ENCODE data around the gene XIRP1.
"Not testable (repeated sequence)": the region's sequence is repeated elsewhere in the genome, so short reads cannot be mapped to it uniquely, and the experiment has no call there.

The XIRP1 gene, protein sequence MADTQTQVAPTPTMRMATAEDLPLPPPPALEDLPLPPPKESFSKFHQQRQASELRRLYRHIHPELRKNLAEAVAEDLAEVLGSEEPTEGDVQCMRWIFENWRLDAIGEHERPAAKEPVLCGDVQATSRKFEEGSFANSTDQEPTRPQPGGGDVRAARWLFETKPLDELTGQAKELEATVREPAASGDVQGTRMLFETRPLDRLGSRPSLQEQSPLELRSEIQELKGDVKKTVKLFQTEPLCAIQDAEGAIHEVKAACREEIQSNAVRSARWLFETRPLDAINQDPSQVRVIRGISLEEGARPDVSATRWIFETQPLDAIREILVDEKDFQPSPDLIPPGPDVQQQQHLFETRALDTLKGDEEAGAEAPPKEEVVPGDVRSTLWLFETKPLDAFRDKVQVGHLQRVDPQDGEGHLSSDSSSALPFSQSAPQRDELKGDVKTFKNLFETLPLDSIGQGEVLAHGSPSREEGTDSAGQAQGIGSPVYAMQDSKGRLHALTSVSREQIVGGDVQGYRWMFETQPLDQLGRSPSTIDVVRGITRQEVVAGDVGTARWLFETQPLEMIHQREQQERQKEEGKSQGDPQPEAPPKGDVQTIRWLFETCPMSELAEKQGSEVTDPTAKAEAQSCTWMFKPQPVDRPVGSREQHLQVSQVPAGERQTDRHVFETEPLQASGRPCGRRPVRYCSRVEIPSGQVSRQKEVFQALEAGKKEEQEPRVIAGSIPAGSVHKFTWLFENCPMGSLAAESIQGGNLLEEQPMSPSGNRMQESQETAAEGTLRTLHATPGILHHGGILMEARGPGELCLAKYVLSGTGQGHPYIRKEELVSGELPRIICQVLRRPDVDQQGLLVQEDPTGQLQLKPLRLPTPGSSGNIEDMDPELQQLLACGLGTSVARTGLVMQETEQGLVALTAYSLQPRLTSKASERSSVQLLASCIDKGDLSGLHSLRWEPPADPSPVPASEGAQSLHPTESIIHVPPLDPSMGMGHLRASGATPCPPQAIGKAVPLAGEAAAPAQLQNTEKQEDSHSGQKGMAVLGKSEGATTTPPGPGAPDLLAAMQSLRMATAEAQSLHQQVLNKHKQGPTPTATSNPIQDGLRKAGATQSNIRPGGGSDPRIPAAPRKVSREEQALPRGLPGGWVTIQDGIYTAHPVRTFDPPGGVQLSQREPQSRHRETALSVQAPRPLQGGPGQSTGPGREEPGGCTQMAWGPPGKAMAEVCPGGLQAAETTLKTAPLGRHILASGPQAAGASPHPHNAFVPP (N-terminal part only)

DNA sequence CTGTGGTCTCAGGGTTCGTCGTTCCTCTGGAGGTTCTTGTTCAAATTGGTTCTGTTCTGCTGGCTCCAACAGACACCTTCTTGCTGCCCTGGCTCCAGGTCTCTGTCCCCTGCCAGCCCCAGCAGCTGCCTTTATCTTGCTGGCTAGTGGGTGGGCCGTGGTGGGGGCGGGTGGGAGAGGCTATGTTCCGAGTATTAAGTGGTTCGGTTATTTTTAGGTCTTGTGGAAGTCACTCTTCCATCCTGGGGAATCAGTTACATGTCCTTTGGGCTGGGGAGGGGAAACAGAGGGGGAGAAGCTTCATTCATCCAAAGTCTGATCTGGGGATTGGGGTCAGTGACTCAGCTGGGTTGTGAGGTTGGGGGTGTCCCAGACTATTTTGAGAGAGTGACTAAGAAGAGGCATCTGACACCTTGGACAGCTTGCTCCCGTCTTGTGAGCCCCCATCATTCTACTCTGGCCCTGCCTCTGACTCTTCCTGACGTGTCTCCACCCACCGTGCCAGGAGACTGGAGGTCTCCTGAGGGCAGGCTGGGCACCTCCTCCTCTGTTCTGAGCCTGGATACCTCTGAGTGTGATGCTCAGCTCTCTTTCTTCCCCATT is at the start of gene XIRP1:
XIRP1 (minus strand) TSS at position 106 of the 603 bp plus-strand sequence. CDS start 3,150 bp downstream, outside the sequence.
- DNase-seq, result no peak

- DNase-seq, result no peak
Measured at GRCh38 chr3:39241561-39241960, 49.2 kb upstream of the XIRP1 start.

DNA sequence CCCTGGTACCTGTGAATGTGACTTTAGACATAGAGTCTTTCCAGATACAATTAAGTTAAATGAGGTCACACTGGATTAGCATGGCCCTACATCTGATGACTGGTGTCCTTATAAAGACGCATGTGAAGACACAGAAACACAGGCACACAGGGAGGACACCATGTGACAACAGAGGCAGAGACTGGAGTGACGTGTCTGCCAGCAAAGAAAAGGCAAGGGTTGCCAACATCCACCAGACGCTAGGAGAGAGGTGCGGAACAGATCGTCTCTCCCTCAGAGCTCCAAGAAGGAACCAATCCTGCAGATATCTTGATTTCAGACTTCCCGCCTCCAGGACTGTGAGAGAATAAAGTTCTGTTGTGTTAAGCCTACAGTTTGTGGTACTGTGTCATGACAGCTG is 44.6 kb upstream of the XIRP1 start:
- DNase-seq, result no peak

DNA sequence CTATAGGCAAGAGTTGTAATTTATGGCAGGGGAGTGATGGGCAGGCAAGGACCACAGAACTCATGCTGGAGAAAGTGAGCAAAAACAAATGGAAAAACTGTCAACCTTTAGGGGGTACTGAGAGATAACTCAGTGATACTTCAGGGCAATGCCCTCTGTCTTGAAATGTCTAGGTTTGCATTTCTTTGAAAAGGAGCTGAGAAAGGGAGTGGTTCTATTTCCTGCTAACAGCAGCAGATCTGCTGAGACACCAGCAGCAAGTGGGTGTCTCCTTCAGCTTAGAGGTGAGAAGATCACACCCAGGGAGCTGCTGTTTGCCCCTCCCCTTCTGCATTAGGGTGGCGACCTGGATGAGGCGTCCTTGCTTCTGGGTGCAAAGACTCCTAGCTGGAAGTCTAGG is 42.3 kb upstream of the XIRP1 start:
- no peak for DNase-seq

- no peak for DNase-seq
Measured at GRCh38 chr3:39232859-39233258, 40.5 kb upstream of the XIRP1 start.

DNA sequence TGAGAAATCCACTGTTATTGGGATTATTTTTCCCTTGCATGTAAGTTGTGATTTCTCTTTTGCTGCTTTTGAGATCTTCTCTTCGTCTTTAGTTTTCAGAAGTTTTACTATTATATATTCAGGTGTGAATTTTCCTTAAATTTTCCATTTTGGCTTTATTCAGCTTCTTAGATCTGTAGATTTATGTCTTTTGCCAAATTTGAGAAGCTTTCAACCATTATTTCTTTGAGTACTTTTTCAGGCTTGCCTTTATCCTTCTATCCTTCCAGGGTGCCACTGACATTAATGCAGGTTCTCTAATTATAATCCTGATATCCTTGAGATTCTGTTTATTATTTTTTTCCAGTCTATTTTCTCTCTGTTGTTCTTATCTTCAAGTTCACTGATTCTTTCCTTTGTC is 38.1 kb upstream of the XIRP1 start:
- DNase-seq, result no peak

DNA sequence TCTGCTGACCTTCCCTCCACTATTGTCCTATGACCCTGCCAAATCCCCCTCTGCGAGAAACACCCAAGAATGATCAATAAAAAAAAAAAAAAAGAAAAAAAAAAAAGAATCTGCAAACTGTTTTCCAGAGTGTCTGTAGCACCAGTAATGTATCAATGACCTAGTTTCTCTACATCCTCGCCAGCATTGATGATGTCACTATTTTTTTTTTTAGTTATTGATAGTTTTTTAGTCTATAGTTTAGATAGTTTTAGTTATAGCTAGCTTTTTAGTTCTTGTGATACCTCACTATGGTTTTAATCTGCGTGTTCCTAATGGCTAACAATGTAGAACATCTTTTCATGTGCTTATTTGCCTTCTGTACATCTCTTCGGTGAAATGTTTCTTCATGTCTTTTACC is 36.1 kb upstream of the XIRP1 start:
- DNase-seq, result no peak

- not testable (repeated sequence) for DNase-seq
Measured at GRCh38 chr3:39227596-39227995, 35.2 kb upstream of the XIRP1 start.

- no peak for DNase-seq
Measured at GRCh38 chr3:39226106-39226741, 33.8 kb upstream of the XIRP1 start.

GRCh38 chr3:39224288-39224687 is 31.9 kb upstream of the XIRP1 start:
- DNase-seq, result no peak

- no peak for DNase-seq
Measured at GRCh38 chr3:39222939-39223338, 30.5 kb upstream of the XIRP1 start.

DNA sequence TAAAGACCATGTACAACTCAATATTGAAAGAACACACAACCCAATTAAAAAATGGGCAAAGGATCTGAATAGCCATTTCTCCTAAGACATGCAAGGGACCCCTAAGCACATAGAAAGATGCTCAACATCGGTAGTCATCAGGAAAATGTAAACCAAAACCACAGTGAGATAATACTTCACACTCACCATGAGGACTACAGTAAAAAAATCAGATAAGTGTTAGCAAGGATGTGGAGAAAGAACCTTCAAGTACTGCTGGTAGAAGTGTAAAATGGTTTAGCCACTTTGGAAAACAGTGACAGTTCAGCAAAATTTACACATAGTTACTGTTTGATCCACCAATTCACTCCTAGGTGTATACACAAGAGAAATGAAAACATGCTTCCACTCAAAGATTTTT is 30.1 kb upstream of the XIRP1 start:
- no peak for DNase-seq

- no peak for DNase-seq
Measured at GRCh38 chr3:39221141-39221530, 28.7 kb upstream of the XIRP1 start.

DNA sequence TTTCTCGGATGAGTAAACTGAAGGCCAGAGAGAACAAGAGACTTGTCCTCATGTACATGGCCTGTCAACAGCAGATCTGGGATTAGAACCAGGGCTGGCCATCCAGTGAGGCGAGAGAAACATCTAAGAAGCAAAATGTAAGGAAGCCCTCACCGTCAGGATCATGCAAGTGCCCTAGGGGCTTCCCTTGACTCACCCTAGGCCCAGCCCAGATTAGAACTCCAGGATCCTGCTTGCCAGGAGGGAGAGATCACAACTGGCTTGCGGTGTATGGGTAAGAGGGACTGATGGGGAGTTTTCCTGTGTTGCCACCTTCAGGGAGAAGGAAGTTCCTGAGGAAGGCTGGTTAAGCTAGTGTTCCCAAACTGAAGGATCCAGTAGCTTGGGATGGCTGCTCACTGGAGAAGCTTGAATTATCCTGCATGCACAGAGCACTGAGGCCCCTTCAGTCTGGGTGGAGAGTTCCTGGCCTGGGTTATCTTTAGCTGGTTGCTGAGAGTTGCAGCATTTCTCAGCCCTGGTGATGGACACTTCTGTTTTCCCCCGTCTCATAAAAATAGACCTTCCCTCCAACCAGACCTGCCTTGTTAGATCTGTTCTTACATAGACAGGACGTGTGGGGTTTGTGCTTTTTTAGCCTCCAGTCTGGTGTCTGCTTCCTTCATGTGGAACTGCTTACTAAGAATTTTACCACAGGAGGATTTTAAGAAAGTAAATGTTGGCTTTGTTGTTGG is 28.2 kb upstream of the XIRP1 start:
- no peak for DNase-seq

DNA sequence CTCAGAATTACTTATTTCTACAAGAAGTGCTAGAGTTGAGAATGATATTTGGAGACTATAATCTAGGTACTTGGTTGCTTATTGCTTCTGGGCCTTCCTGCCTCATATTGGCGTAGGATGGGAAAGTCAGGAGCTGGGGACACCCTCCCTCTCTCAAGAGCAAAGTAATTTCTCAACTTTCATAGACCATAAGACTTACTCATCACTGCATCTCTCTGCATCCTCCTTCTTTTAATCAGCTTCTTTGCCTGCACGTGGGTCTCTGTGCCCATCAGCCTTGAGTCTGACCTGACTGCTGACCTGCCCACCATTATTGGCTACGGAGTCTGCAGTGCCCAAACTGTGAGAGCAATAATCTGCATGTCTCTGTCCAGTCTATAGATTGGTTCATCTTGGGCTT is 27.3 kb upstream of the XIRP1 start:
- DNase-seq, result no peak

DNA sequence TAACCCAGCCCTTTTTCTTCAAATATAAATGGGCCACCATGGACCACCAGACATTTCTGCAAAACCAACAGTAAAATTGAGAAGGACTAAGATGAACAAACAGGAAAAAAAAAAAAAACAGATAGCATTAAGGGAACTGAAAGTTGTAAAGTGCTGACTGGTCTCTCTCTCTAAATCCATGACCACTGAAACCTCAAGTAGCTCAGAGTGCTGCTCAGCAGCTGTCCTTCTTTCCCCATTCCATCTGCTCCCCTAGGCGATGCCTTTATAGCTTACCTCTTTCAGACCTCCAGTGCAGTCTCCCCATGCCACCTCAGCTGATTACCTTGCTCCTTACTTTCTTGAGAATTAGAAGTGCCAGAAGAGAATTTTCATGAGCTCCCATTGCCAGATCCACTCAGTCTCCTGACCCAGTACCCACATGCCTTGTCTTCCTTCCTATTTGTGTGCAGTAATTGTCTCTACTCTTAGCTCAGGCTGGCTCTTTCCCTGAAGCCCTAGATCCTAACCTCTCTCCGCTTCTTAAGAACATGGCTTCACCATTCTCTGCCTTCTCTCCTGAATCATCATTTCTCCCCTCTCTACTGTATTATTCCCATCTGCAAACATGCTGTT is 23.9 kb upstream of the XIRP1 start:
- DNase-seq, result no peak

DNA sequence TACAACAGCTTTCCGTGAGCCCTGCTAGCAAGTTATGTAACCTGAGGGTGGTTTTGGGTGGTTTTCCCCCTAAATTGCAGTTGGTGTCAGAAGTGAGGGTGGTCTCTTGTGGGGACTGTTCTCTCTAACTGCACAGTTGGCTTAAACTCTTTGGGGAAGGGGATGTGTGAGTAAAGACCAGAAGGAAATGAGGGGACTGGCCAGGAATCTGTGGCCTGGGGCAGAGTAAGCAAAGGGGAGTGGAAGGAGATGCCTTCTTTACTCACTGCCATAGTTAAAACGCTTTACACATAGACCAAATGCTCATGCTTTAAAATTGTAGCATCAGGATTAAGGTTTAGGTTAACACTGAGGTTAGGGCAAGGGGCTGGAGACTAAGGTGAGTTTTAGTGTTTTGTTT is 21.2 kb upstream of the XIRP1 start:
- no peak for DNase-seq

GRCh38 chr3:39212665-39213064 is 20.3 kb upstream of the XIRP1 start:
- DNase-seq, result no peak

DNA sequence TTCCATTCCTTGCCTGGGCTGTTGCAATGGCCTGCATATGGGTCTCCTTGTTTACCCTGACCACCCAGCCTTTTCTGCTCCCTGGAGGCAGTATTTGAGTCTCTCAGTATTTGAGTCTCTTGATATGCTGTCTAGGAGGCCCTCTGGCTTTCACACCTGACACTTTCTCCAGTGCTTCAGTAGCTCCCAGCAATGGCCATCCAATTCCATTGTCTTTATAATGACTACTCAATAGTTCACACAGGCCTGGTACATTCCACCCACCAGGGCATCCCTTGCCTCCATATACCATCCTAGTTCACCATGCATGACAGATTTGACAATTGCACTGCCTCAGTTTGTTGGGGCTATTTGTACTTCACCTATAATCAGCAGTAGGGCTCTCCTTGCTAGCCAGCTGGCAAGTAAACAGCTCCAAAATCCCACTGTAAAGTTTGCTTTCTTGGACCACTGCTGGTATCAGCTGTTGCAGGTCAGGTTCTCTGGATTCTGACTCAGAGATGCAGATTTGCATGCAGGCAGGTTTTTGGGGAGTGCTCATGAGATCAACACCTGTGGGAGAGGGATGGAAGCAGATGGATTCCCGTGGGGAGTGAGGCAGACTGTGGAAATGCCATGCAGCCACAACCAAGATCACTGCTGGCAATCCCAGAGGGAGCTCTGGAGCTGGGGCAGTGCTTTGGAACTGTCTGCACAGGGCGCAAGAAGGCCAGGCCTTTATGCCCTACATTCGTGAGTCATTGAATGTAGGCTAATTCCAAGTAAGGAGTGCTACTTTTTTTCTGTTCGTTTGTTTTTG is 19.1 kb upstream of the XIRP1 start:
- DNase-seq, result no peak

DNA sequence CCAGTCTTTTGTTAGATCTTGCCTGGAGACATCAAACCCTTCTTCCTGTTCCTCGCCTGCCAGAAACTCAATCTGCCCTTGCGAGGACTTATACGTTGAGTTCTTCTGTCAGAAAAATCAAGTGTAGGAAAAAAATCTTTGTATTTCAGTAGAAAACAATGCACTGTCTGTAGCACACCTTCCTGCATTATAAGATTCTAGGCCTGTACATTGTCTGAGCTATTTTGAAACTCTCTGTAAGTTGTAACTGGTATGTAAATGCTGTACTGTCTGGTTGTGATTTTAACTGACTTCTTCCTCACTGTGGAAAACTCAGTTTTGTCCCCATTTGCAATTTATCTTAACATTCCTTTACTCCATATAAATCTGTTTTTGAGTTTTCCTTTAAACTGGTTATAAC is 17.7 kb upstream of the XIRP1 start:
- no peak for DNase-seq

Data from NCI-H1436 treated with DMSO at 0.1 percent for 48 hours (cell line).